ENCODE results near the gene TRIM2.

The TRIM2 gene

DNA sequence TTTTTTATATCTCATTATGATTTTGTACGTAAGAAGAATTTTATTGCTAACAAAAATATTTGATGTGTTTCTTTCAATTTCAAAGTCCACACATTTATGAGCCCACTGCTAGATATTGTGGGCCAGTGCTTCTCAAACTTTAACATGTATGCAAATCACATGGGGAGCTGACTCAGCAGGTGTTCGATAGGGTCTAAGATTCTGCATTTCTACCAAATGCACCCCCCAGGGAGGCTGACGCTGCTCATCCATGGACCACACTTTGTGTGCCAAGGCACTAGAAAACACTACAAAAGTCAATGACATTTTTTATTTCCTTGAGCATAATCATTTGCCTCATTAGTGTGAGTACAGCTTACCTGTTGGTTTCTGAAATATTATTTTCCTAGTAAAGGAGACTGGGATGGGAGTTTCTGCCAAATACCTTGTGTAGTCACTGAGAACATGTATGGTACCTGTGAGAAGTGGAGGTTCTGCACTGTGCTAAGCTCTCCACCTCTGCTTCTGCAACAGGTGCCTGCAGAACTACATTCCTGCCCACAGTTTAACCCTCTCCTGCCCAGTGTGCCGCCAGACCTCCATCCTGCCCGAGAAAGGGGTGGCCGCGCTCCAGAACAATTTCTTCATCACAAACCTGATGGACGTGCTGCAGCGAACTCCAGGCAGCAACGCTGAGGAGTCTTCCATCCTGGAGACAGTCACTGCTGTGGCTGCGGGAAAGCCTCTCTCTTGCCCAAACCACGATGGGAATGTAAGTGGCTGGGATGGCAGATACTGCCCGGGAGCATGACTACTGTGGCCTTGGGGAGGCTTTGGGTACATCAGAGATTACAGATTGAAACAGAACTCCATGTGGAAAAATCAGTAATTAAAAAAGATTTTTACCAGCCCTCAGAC, 71.4 kb downstream of the TRIM2 start:
- DNase-seq (ENCODE audit: low read depth): no peak

DNA sequence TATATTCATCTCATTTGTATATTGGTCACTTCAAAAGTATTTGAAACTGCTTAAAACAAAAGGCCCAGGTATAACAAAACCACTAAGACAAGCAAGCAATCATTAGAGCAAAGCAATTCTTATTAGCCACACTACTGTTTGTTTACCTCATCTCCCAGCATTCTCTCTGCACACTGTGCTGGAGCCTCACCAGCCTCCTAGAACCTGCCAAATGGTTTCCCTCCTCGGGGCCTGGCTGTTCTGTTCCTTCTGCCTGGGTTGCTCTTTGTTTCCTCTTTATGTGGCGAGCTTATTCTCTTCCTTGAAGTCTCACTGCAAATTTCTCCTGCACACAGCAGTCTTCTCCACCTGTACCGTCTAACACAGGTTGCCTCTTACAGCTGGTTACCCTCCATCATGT, 72.7 kb downstream of the TRIM2 start:
- DNase-seq (ENCODE audit: low read depth): no peak

DNA sequence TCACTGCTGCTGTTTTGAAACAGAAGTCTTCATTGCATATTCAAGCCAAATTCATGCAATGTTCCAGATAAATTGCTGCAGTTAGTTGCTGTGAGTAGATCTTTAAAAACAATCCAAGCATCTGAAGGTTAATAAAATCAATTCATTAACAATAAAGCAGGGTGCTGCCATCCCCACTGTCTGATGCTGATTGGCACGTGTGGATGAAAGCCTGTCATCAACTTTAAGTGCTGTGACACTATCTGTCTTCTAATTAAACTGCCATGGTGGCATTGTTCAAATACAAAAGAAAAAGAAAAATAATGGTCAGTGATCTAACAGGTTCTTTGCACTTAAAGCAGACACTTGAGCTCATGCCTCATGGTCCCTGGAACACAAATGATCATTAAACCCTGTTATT, 77.2 kb downstream of the TRIM2 start:
- no peak for DNase-seq (ENCODE audit: low read depth)

DNA sequence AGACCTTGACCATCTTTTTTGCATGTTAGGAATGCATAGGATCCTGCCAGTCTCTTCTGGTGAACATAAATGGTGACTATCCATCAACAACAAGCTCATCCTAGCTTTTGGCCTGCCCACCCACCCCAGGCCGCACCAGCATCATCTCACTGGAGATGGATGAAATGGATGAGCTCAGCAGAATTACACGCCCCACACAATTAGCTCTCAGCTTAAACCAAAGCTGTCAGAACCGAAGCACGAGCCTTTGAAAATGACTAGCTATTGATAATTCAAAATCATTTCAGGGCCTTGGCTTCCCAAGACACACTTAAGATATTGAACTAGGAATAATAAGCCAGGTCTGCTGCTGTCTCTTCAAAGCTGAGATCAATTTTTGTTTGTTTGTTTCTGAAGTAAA, 77.8 kb downstream of the TRIM2 start:
- no peak for DNase-seq (ENCODE audit: low read depth)

DNA sequence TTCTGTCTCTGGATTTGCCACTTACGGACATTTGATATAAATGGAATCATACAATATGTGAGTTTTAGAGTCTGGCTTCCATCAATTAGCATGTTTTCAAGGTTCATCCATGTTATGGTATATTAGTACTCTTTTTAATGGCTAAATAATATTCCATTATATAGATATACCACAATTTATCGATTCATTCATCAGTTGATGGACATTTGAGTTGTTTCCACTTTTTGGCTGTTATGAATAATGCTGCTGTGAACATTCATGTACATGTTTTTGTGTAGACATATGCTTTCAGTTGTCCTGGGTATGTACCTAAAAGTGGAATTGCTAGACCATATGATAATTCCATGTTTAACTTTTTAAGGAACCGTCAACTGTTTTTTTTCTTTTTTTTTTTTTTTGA, 79.0 kb downstream of the TRIM2 start:
- no peak for DNase-seq (ENCODE audit: low read depth)

DNA sequence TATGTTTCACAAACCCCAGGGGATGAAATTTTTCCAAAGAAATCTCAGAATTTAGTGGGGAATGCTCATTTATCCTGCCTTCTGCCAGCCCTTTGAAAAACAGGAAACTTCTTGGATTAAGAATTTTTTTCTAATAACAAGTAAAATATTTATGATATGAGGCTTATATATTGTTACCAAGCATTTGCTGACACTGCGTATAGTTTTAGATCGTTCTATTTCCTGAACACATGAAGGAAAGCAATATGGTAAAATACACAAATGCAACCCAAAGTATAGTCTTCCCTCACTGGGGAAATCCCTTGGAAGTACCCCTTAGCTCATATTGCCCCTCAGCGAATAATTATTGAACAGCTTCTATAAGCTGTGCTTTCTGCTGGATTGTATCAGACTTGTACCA, 85.9 kb downstream of the TRIM2 start:
- DNase-seq (ENCODE audit: low read depth): no peak

DNA sequence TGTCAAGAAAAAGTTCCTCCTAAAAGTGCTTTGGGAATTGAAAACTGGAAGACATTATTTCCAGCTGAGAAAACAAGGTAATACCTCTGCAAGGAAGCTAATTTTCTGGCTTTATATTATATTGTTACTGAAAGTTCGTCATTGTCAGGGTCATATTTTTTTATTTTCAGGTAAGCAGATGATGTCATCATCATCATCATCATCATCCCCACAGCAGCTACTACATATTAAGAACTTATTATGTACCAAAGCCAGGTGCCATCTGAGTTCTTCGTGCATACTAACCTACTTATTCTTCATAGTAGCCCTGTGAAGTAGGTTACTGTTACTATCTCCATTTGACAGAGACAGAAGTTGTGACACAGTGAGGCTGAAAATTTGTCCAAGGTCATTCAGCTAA, 87.3 kb downstream of the TRIM2 start:
- no peak for DNase-seq (ENCODE audit: low read depth)

DNA sequence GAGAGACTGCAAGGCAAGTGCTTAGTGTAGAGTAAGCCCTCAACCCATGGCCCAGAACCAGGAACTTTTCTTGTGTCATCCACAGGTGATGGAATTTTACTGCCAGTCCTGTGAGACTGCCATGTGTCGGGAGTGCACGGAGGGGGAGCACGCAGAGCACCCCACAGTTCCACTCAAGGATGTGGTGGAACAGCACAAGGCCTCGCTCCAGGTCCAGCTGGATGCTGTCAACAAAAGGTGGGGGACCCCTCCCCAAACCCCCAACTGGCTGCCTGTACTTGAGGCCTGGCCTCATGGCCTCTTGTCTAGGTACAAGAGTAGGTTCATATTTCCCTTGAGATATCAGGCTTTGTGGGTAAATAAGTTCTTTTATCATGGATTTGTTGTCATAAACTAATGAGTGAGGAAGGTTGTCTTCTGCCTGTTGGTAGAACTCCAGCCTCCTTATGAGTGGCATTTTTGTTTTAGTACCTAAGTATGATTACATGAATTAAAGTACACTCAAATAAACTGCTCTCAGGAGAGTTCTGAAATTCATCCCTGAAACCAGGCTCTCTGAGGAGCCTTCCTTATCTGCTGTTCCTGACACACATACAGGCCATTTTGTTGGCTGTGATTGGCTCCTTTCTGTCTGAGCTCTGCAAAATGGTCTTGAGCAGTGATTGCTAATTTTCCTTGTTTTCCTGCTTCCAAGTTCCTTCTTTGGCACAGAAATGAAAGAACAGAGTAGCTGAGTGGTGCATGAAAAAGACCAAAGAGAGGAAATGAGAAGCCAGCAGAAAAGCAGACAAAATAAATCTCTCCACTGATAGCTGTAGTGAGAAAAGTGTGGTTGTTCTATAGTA, 88.9 kb downstream of the TRIM2 start:
- DNase-seq (ENCODE audit: low read depth): no peak

DNA sequence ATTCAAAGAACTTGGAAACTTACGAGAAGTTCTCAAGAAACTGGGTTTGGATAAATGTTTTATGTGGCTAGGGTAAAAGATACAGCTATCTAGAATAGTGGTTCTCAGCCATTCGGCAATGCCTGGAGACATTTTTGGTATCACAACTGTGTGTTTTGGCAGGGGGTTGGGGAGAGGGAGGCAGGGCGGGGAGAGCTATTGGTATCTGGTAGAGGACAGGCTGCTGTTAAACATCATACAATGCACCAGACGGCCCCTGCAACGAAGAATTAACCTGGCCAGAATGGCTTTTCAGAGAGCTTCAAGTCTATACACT, 89.5 kb downstream of the TRIM2 start:
- no peak for DNase-seq (ENCODE audit: low read depth)

DNA sequence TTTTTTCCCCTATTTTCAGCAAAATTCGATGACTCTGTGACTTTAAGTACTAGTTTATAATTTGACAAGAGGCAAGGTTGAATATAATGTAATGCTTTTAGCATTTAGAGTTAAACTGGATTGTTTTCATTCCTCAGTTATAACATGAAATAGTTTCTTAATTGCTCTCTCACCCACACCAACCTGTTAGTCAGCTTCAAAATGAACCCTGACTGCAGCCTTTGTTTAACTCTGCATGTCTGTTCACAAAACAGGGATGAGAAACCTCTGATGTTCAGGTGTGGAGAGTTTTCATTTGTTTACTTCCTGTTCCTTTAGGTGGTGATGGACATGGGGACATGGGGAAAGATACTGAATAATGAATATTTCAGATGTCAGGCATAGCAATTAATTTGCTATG, 90.4 kb downstream of the TRIM2 start:
- DNase-seq (ENCODE audit: low read depth): no peak

DNA sequence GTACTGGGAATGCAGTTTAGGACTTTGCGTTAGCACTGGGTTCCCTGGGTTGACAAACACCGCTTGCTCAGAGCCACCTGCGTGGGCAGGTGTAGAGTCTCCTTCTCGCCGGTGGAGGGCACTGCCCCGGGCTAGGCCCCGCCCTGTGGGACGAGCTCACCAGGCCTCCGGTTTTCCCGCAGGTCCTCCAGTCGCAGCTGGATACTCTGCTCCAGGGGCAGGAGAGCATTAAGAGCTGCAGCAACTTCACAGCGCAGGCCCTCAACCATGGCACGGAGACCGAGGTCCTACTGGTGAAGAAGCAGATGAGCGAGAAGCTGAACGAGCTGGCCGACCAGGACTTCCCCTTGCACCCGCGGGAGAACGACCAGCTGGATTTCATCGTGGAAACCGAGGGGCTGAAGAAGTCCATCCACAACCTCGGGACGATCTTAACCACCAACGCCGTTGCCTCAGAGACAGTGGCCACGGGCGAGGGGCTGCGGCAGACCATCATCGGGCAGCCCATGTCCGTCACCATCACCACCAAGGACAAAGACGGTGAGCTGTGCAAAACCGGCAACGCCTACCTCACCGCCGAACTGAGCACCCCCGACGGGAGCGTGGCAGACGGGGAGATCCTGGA, 91.0 kb downstream of the TRIM2 start:
- DNase-seq (ENCODE audit: low read depth): no peak

DNA sequence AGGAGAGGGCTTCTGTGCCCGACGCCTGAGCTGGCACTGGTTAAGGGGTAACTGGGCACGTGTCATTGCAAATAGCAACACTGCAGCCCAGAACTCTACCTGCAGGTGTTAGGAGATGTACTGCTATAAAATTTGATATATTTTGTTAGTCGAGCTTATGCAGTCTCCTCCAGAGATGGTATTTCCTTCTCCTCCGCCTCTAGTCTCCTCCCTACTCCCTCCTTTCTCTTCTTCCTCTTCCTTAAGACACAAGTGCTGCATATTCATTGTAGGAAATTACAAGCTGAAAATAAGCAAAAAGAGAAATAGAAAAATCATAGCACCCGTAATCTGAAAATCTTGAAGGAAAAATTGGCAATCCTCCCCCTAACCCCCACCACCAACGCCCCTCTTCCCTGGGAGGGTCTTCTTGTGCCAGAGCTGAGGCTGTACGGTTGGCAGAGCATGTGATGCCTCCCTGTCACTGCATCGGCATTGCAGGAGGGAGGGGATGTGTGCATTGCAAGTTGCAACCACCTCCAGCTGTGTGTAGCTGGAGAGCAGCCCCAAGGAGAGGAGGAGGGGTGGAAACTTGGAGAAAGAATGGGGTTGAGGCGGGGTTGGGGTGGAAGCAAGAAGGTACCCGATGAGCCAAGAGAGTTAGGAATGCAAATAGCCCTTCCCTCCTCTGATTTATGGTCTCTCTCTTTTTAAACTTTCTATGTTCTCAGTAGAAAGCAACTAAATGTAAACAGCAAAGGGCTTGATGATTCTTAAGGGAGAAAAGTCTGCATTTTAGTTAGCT, 92.0 kb downstream of the TRIM2 start:
- no peak for DNase-seq (ENCODE audit: low read depth)

DNA sequence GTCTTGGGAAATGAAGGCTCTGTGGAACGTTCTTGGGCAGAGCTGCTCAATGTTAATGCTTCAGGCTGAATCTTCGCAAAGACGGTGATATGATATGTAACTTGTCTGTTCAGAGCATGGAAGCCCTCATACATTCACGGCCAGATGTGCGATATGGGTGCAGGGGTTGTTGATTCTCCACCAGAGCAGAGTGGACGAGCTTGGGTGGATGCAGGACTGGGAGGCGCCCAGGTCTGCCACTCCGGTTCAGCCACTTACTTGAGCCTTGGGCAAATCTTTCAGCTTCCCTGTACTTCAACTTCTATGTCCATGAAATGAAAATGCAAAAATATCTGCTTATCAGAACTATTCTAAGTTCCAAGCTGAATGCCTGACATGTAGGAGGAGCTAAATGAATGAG, 92.9 kb downstream of the TRIM2 start:
- DNase-seq (ENCODE audit: low read depth): no peak

DNA sequence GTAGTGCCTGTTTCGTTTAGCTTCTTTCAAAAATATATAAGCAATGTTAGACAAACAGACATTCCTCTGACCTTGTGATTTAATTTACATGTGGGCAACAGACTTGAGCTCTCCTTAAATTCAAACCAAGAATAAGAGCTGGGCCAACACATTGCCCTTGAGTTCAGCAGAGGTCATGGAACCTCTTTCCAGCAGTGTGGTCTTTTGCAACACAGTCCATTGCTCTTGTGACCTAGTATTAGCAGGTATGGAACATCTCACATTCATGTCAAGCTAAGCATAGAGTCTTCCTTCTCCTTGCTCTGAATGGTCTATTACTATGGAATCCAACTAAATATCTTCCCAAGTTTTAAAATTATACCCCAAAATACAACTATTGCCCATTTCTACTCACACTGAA, 106.5 kb downstream of the TRIM2 start:
- DNase-seq (ENCODE audit: low read depth): no peak

DNA sequence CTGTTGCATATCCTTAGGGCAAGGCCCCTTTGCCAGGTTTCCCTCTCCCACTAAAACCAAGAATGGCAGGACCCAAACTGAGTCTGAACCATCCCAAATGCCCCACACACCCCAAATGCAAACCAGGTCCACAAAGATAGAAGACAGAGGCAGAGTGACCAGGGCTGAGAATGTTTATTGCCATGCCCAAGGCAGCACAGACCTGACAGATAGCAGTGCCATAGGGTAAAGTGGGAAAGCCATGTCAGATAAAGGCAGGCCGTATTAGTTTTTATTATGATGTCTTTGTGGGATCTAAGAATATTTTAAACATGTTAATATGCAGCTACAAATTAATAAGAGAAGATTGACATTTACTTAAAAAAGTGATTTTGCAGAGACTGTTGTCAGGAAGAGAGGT, 110.7 kb downstream of the TRIM2 start:
- DNase-seq (ENCODE audit: low read depth): no peak

DNA sequence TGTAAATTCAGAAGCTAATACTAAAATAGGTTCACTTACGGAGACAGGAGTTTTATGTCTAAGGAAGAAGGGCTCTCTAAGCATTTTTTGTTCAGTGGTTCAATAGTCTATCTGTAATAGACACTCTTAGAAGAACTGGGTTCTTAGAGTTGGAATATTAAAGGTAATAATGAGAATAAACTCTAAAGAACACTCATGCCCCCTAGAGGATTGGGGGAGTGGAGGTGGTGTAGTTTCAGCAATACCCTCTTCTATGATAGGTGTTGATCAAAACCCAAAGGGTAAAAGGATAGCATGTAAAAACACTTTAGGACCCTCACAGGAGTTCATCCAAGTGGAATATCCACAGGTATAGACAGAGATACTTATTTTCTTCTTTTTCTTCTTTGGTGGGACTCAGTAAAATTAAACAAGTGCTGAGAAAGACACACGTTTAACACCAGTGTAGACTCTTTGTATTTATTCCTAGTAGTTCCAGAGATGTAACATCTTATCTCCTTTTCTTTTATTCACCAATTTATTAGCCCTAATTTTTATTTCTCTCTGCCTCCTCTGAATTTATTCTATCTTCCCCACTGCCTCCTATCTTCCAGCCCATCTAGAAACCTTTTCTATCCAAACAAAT, 114.6 kb downstream of the TRIM2 start:
- DNase-seq (ENCODE audit: low read depth): peak; percentile 6

DNA sequence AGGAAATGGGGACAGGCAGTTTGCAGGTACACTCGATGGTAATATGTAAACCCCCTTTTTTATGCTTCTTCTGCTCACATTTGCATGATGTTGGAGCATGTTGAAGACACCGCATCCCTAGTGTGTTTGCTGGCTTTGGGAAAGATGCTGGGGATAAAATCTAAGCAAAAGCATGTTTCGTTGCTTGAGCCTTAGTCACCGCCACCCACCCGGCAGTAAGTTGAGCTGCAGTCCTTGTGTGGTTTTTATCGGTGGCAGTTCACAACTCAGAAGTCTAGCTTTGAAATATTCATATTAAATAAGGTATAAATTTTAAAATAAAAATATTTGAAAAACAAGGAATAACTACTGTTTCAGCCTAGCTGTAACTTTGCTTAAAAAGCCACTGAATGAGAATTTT, 118.5 kb downstream of the TRIM2 start:
- DNase-seq (ENCODE audit: low read depth): no peak

DNA sequence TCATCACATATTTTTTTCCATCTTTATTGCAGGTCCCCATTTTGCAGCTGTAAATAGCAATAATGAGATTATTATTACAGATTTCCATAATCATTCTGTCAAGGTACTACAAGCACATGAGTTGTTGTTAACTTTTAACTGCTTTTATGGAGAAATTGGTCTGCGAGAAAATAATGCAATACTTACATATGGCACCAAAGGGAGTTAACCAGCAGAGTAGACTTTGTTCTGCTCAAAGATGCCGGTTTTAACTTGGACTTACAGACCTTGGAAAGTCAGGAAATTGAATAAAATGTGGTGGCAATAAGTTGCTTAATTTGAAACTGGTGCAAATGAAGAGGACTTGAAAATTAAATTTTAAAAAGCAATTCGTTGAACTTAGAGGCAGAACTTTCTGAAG, 119.8 kb downstream of the TRIM2 start:
- DNase-seq (ENCODE audit: low read depth): no peak

DNA sequence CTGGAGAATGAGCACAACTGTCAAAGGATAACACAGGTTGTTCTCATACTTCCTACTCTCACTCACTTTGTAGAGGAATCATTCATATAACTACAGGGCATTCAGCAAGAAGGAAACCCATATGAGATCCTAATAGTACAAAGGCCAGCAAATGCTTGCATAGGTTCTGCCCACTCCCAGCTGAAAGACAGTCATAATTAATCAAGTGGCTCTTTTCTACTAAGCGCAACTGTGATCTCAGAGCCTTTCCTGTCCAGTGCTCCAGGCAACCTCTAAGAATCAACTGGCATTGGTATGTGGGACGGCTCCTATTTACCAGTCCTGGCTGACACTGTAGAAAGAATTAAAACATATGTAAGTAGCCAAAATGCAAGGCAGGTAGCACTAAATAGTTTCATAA, 121.3 kb downstream of the TRIM2 start:
- no peak for DNase-seq (ENCODE audit: low read depth)

DNA sequence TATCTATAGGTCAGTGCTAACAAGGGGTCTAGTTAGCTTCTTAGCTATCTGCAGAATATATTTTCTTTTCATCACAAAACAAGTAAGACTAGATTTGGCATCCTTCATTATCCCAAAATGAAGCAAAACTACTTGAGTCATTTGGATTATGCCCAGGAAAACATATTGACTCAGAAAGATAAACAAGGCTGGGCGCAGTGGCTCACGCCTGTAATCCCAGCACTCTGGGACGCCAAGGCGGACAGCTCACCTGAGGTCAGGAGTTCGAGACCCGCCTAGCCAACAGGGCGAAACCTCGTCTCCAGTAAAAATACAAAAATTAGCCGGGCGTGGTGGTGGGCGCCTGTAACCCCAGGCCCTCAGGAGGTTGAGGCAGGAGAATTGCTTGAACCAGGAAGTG, 122.3 kb downstream of the TRIM2 start:
- no peak for DNase-seq (ENCODE audit: low read depth)

DNA sequence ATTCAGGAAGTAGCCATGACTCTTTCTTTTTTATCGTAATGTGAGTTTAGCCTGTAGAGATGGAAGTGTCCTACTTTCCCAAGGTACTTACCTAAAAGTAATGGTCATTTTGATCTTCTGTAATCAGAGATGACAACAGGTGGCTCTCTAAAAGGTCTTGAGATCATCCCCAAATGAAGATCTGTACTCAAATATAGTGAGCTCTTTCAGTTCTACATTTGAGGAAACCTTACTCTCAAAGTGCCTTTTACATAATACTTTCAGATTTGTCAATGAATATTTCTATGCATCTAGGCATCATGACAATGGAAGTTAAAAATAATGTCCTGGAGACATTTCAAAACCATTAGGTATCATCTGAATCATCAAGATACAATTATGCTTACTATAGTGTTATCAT, 123.0 kb downstream of the TRIM2 start:
- no peak for DNase-seq (ENCODE audit: low read depth)

DNA sequence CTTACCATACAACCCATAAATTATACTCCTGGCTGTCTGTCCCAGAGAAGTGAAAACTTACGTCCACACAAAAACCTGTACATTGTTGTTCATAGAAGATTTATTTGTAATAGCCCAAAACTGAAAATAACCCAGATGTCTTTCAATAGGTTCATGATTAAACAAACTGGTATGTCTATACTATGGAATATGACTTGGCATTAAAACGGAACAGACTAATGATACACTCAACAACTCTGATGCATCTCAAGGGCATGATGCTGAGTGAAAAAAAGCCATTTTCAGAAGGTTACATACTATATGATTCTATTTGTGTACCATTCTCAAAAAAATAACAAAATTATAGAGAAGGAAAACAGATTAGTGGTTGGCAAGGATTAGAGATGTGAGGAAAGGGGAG, 128.7 kb downstream of the TRIM2 start:
- no peak for DNase-seq (ENCODE audit: low read depth)

All from activated T-cell treated with anti-CD3 and anti-CD28 coated beads for 24 hours (primary cell).